GM12878 (cell line): ENCODE data around the gene BNIP1.

Source experiments
- CBX5 ChIP-seq: sonication (generic); IDR thresholded peaks from 2 replicates; pipeline ENCODE4 v1.6.1; 2016; ENCODE audit warnings: low read depth, moderate library complexity, mild to moderate bottlenecking, inconsistent platforms
- CREM ChIP-seq: IDR thresholded peaks from 2 replicates; pipeline ENCODE4 v1.6.1; 2014; ENCODE audit warnings: antibody characterized with exemption, low read depth
- ESRRA ChIP-seq: IDR thresholded peaks from 2 replicates; pipeline ENCODE4 v1.6.1; 2012; ENCODE audit warnings: mild to moderate bottlenecking, low read length, improper control_type of control experiment
- GABPA ChIP-seq: IDR thresholded peaks from 2 replicates; pipeline ENCODE4 v1.6.1; 2014; ENCODE audit warnings: antibody characterized with exemption, low read depth, mild to moderate bottlenecking, inconsistent platforms
- PBX3 ChIP-seq: IDR thresholded peaks from 2 replicates; pipeline ENCODE4 v1.6.1; 2011; ENCODE audit warnings: mild to moderate bottlenecking, low read depth, low read length, moderate library complexity; ENCODE audit not compliant: insufficient replicate concordance
- POLR2A ChIP-seq: IDR thresholded peaks from 2 replicates; pipeline ENCODE4 v1.6.1; 2011; ENCODE audit warnings: low read depth, mild to moderate bottlenecking, low read length
- POLR2AphosphoS5 ChIP-seq: IDR thresholded peaks from 2 replicates; pipeline ENCODE4 v1.6.1; 2011; ENCODE audit warnings: mild to moderate bottlenecking, low read length, inconsistent platforms
- RFX5 ChIP-seq: IDR thresholded peaks from 2 replicates; pipeline ENCODE4 v1.6.1; 2011; ENCODE audit warnings: low read depth, low read length, improper control_type of control experiment
- TCF7 ChIP-seq: IDR thresholded peaks from 2 replicates; pipeline ENCODE4 v1.6.1; 2014; ENCODE audit warnings: antibody characterized with exemption, borderline replicate concordance
- ZZZ3 ChIP-seq: IDR thresholded peaks from 2 replicates; pipeline ENCODE4 v1.6.1; 2011; ENCODE audit warnings: low read depth; ENCODE audit not compliant: control insufficient read depth, insufficient read length
- TF ChIP-seq, protein P1 (sequence below): IDR thresholded peaks from 2 replicates; pipeline ENCODE4 v1.6.1; 2012; ENCODE audit warnings: low read depth, low read length, improper control_type of control experiment
- TF ChIP-seq, protein P2 (sequence below), 3 experiments: IDR thresholded peaks in 2 of 3; conservative IDR thresholded peaks in 1 of 3; 2 replicates each; pipeline ENCODE4 v1.5.1; 2011; ENCODE audit warnings: low read depth in 3 of 3, low read length in 3 of 3, mild to moderate bottlenecking in 3 of 3, control low read depth in 2 of 3, moderate library complexity in 2 of 3, inconsistent platforms in 1 of 3, mixed read lengths in 1 of 3; ENCODE audit not compliant: control insufficient read depth in 2 of 3, insufficient read depth in 1 of 3; ENCODE audit errors: extremely low read depth in 1 of 3
- TF ChIP-seq, protein P3 (sequence below): IDR thresholded peaks from 2 replicates; pipeline ENCODE4 v1.6.1; 2012; ENCODE audit warnings: mild to moderate bottlenecking, low read depth, low read length
- TF ChIP-seq, protein P4 (sequence below): IDR thresholded peaks from 2 replicates; pipeline ENCODE4 v1.6.1; 2012; ENCODE audit warnings: low read depth, low read length, improper control_type of control experiment

- TF ChIP-seq TCF7: no peak
- TF ChIP-seq, protein P1, sequence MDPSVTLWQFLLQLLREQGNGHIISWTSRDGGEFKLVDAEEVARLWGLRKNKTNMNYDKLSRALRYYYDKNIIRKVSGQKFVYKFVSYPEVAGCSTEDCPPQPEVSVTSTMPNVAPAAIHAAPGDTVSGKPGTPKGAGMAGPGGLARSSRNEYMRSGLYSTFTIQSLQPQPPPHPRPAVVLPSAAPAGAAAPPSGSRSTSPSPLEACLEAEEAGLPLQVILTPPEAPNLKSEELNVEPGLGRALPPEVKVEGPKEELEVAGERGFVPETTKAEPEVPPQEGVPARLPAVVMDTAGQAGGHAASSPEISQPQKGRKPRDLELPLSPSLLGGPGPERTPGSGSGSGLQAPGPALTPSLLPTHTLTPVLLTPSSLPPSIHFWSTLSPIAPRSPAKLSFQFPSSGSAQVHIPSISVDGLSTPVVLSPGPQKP: no peak
- TF ChIP-seq, protein P2, sequence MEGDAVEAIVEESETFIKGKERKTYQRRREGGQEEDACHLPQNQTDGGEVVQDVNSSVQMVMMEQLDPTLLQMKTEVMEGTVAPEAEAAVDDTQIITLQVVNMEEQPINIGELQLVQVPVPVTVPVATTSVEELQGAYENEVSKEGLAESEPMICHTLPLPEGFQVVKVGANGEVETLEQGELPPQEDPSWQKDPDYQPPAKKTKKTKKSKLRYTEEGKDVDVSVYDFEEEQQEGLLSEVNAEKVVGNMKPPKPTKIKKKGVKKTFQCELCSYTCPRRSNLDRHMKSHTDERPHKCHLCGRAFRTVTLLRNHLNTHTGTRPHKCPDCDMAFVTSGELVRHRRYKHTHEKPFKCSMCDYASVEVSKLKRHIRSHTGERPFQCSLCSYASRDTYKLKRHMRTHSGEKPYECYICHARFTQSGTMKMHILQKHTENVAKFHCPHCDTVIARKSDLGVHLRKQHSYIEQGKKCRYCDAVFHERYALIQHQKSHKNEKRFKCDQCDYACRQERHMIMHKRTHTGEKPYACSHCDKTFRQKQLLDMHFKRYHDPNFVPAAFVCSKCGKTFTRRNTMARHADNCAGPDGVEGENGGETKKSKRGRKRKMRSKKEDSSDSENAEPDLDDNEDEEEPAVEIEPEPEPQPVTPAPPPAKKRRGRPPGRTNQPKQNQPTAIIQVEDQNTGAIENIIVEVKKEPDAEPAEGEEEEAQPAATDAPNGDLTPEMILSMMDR (IDR thresholded peaks at IDR 0.05 in 2 of 3, conservative IDR thresholded peaks at IDR 0.05 in 1 of 3; ENCODE audit: control insufficient read depth in 2 of 3, extremely low read depth in 1 of 3, insufficient read depth in 1 of 3, low read depth in 3 of 3, low read length in 3 of 3): no peak
- TF ChIP-seq, protein P3, sequence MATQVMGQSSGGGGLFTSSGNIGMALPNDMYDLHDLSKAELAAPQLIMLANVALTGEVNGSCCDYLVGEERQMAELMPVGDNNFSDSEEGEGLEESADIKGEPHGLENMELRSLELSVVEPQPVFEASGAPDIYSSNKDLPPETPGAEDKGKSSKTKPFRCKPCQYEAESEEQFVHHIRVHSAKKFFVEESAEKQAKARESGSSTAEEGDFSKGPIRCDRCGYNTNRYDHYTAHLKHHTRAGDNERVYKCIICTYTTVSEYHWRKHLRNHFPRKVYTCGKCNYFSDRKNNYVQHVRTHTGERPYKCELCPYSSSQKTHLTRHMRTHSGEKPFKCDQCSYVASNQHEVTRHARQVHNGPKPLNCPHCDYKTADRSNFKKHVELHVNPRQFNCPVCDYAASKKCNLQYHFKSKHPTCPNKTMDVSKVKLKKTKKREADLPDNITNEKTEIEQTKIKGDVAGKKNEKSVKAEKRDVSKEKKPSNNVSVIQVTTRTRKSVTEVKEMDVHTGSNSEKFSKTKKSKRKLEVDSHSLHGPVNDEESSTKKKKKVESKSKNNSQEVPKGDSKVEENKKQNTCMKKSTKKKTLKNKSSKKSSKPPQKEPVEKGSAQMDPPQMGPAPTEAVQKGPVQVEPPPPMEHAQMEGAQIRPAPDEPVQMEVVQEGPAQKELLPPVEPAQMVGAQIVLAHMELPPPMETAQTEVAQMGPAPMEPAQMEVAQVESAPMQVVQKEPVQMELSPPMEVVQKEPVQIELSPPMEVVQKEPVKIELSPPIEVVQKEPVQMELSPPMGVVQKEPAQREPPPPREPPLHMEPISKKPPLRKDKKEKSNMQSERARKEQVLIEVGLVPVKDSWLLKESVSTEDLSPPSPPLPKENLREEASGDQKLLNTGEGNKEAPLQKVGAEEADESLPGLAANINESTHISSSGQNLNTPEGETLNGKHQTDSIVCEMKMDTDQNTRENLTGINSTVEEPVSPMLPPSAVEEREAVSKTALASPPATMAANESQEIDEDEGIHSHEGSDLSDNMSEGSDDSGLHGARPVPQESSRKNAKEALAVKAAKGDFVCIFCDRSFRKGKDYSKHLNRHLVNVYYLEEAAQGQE: no peak
- no peak for TF ChIP-seq GABPA
- TF ChIP-seq CREM: no peak
- no peak for TF ChIP-seq ZZZ3
- TF ChIP-seq ESRRA: no peak
- TF ChIP-seq, protein P4, sequence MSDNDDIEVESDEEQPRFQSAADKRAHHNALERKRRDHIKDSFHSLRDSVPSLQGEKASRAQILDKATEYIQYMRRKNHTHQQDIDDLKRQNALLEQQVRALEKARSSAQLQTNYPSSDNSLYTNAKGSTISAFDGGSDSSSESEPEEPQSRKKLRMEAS: no peak
- no peak for TF ChIP-seq CBX5
- no peak for TF ChIP-seq PBX3
- TF ChIP-seq POLR2A: no peak
- no peak for TF ChIP-seq POLR2AphosphoS5
- TF ChIP-seq RFX5: no peak
Observed at GRCh38 chr5:173191015-173191414, 46.7 kb downstream of the BNIP1 start.
